GM21390 (cell line): ENCODE measurements around the gene ZNF211.

Source experiments
- ATAC-seq: cut with Tn5 transposase; IDR thresholded peaks from one replicate; pipeline ENCODE4 v1.9.1; 2021; ENCODE audit not compliant: unreplicated experiment

Gene ZNF211

GRCh38 chr19:57655443-57655842, 22.5 kb downstream of the ZNF211 start:
- ATAC-seq: no peak

- no peak for ATAC-seq
Observed at GRCh38 chr19:57656346-57656745, 23.4 kb downstream of the ZNF211 start.

- ATAC-seq: no peak
Observed at GRCh38 chr19:57664269-57665127, 31.5 kb downstream of the ZNF211 start.

- ATAC-seq: no peak
Observed at GRCh38 chr19:57665261-57665806, 32.4 kb downstream of the ZNF211 start.

GRCh38 chr19:57667228-57667627, 34.3 kb downstream of the ZNF211 start:
- ATAC-seq: no peak

- ATAC-seq: no peak
Observed at GRCh38 chr19:57668635-57669034, 35.7 kb downstream of the ZNF211 start, which contains the start of gene ZSCAN4. ZSCAN4 (plus strand) TSS chr19:57668935; CDS start chr19:57676146, 7,211 bp downstream.

- no peak for ATAC-seq
Observed at GRCh38 chr19:57671124-57671895, 38.3 kb downstream of the ZNF211 start.

- no peak for ATAC-seq
Observed at GRCh38 chr19:57672466-57672865, 39.5 kb downstream of the ZNF211 start.

- ATAC-seq: no peak
Observed at GRCh38 chr19:57675881-57676280, 42.9 kb downstream of the ZNF211 start.

GRCh38 chr19:57682226-57682766, 49.3 kb downstream of the ZNF211 start:
- ATAC-seq: no peak

- no peak for ATAC-seq
Observed at GRCh38 chr19:57686727-57687126, 53.8 kb downstream of the ZNF211 start.

GRCh38 chr19:57687363-57688010, 54.5 kb downstream of the ZNF211 start:
- ATAC-seq: no peak

- no peak for ATAC-seq
Observed at GRCh38 chr19:57688011-57688763, 55.2 kb downstream of the ZNF211 start.

GRCh38 chr19:57689750-57690149, 56.8 kb downstream of the ZNF211 start:
- no peak for ATAC-seq
